ENCODE results near the gene NRCAM. TPM values are rescaled to one million over a fixed set of nuclear protein-coding genes. Genes with fewer than 3 reads are reported as not detected.
"Not testable (repeated sequence)": the region's sequence is repeated elsewhere in the genome, so short reads cannot be mapped to it uniquely, and the experiment has no call there.

The NRCAM gene
- total RNA-seq, 1 experiment from 2014 or later, result 2.7 TPM

GRCh38 chr7:108278281-108278680 lies 178.0 kb downstream of the NRCAM start (continued):
- no peak for TF ChIP-seq AFF4 (CRISPR knock-in tag; IDR thresholded peaks at IDR 0.05; ENCODE audit: borderline replicate concordance)

- H3K4me3 Mint-ChIP-seq; DNase-seq (ENCODE audit: low spot score); H3K27ac Mint-ChIP-seq; POLR2A ChIA-PET; H3K9me3 Mint-ChIP-seq; CTCF ChIA-PET; H3K4me1 Mint-ChIP-seq; H3K27me3 Mint-ChIP-seq (ENCODE audit: low read depth); H3K36me3 Mint-ChIP-seq; ATAC-seq: not testable (repeated sequence)
Measured at GRCh38 chr7:108274447-108274846, 181.8 kb downstream of the NRCAM start.

GRCh38 chr7:108272891-108273290 lies 183.3 kb downstream of the NRCAM start:
- H3K27ac Mint-ChIP-seq; H3K36me3 Mint-ChIP-seq; H3K27me3 Mint-ChIP-seq (ENCODE audit: low read depth); ATAC-seq; H3K9me3 Mint-ChIP-seq; DNase-seq (ENCODE audit: low spot score); POLR2A ChIA-PET; H3K4me3 Mint-ChIP-seq: not testable (repeated sequence)
- CTCF ChIA-PET, result interaction anchor here (0.6 kb wide), 1 partner anchor 556 kb away, joined by 4 read pairs; no protein-coding TSS in a partner anchor
- H3K4me1 Mint-ChIP-seq, result peaks cover 12% of the 10 kb centered on the region

GRCh38 chr7:108270385-108271015 lies 185.7 kb downstream of the NRCAM start:
- H3K36me3 Mint-ChIP-seq, result no peaks in the 10 kb centered on the region
- DNase-seq (ENCODE audit: low spot score) (no peak), ATAC-seq (no peak)
- H3K4me1 Mint-ChIP-seq, result peaks cover 12% of the 10 kb centered on the region
- ChIA-PET CTCF (no interaction called here), POLR2A (no interaction called here)
- 0 out of 2 replicates have a peak, but pooled peaks cover 3% of the 10 kb centered on the region for H3K9me3 Mint-ChIP-seq
- H3K27ac Mint-ChIP-seq, result no peak overlapping the region
- no peaks in the 10 kb centered on the region for H3K27me3 Mint-ChIP-seq (ENCODE audit: low read depth)
- TF ChIP-seq NFYB (CRISPR knock-in tag; conservative IDR thresholded peaks at IDR 0.05; ENCODE audit: low read depth), result no peak
- no peak for TF ChIP-seq NR2C2 (CRISPR knock-in tag; IDR thresholded peaks at IDR 0.05)
- TF ChIP-seq E2F4 (CRISPR knock-in tag; IDR thresholded peaks at IDR 0.05; ENCODE audit: borderline replicate concordance, low read depth), result no peak
- TF ChIP-seq IRF2 (CRISPR knock-in tag; IDR thresholded peaks at IDR 0.05; ENCODE audit: borderline replicate concordance, low read depth), result no peak
- TF ChIP-seq ZNF423 (CRISPR knock-in tag; IDR thresholded peaks at IDR 0.05), result no peak
- no peak for TF ChIP-seq PREB (CRISPR knock-in tag; IDR thresholded peaks at IDR 0.05; ENCODE audit: borderline replicate concordance)
- no peak for TF ChIP-seq MLX (CRISPR knock-in tag; IDR thresholded peaks at IDR 0.05)
- TF ChIP-seq HMGA2 (CRISPR knock-in tag; IDR thresholded peaks at IDR 0.05), result no peak
- no peak overlapping the region for H3K4me3 Mint-ChIP-seq
